ENCODE data around the gene PIK3R6.

- TF ChIP-seq CTCF (conservative IDR thresholded peaks at IDR 0.05; ENCODE audit: low read depth, low read length): no peak
- TF ChIP-seq EZH2phosphoT487 (IDR thresholded peaks at IDR 0.05; ENCODE audit: borderline replicate concordance, low read length): no peak
Measured at GRCh38 chr17:8818654-8819330, 48.7 kb downstream of the PIK3R6 start.

Measured in PC-3 (cell line).